A204.1 (cell line): ENCODE data around the gene CCDC192.
"Not testable (repeated sequence)": the region's sequence is repeated elsewhere in the genome, so short reads cannot be mapped to it uniquely, and the experiment has no call there.

Source experiments
- FAIRE-seq: peaks from 2 replicates; lab custom pipeline; 2012; peaks lifted over from hg19 to GRCh38; lab: Jason Lieb, UNC

CCDC192 gene

DNA sequence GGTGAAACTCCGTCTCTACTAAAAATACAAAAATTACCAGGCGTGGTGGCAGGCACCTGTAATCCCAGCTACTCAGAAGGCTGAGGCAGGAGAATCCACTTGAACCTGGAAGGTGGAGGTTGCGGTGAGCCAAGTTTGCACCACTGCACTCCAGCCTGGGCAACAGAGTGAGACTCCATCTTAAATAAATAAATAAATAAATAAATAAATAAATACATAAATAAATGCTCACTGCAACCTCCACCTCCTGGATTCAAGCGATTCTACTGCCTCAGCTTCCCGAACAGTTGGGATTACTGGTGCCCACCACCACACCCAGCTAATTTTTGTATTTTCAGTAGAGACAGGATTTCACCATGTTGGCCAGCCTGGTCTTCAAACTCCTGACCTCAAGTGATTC, 144.4 kb downstream of the CCDC192 start:
- FAIRE-seq = not testable (repeated sequence)

DNA sequence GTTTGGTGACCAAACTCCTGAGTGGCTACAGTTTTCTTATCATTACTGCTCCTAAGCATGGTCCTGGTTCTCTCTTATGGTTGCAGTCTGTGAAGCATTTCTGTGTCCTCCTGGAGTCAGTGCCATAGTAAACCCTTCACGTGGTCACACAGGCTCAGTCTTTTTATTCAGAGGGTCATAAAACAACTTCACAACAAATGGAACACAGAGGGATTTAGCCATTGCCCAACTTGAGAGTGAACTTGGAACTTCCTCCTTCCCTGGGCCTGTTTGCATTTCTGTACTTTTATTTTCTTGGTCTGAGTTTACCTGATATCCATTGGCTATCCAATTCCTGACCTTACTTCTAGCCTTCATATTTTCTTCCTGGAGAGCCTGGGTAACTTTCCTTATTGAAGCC, 144.9 kb downstream of the CCDC192 start:
- no peak for FAIRE-seq

DNA sequence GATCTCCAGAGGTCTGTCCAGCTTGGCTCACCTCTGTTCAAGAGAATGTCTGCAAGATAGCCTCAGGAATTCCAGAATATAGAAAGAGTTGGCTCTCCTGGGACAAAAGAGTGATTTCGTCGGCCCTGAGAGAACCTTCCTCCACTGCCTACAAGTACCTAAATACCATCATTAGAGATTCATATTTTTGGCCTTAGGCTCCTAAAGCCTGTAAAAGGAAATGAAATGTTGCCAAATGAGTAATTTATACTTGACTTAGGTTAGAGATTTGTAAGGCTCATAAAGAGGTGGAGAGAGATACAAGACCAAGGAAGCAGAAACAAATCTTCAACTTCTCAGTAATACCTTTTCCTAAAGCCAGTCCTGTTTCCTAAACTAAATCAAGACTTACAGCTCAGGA, 146.2 kb downstream of the CCDC192 start:
- FAIRE-seq = no peak

DNA sequence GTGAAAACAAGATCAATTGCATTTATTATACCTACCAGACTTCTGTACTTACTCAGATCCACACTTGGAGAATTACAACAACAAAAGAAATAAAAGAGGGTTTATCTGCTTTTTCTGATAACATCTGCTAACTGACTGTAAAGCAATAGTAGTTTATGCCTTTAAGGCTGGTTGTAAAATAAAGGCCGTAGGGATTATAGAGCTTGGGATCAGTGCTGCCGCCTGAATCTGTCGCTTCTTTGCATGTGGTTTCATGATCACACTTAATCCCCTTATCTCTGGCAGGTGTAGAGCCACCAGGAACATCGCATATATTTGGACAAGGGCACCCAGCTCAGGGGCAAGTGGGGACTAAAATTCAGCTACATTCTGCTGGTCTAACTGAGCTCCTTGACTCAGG, 146.7 kb downstream of the CCDC192 start:
- FAIRE-seq = no peak

DNA sequence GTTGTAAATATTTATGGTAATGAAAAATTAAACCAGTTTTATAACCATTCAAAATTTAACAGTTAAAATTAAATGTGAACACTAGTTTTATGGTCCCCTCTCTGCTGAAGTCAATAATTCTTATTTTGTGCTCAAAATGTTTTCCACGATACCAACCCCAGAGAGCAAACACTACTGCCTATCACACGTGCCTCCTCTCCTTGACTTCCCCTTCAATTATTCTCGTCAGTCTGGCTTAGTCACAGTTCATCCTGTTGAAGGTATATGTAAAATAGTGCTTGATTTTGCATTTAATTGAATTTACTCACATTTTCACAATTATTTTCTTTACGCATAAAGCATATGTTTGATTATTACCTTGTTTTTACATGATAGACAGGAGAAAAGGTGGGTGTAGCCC, 148.8 kb downstream of the CCDC192 start:
- no peak for FAIRE-seq

DNA sequence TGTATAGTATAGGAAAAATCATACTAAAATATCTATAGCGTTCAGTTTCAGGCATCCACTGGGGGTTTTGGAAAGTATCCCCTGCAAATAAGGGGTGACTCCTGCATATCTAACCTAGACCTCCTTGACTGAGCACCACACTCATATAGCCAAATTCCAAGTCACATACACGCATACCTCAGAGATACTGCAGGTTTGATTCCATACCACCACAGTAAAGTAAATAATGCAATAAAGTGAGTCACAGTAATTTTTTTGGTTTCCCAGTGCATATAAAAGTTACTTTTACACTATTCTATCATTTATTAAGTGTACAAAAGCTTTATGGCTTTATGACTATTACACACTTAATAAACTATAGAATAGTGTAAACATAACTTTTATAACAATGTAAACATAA, 151.3 kb downstream of the CCDC192 start:
- FAIRE-seq = peak; percentile 61

DNA sequence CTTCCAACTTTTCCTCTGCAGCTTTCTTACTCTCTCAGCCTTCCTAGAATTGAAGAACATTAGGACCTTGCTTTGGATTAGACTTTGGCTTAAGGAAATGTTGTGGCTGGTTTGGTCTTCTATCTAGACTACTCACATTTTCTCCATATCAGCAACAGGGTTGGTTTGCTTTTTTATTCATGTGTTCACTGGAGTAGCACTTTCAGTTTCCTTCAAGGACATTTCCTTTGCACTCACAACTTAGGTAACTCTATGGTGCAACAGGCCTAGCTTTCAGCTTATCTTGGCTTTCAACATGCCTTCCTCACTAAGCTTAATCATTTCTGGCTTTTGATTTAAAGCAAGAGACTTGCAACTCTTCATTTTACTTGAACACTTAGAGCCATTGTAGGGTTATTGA, 153.1 kb downstream of the CCDC192 start:
- FAIRE-seq = no peak

DNA sequence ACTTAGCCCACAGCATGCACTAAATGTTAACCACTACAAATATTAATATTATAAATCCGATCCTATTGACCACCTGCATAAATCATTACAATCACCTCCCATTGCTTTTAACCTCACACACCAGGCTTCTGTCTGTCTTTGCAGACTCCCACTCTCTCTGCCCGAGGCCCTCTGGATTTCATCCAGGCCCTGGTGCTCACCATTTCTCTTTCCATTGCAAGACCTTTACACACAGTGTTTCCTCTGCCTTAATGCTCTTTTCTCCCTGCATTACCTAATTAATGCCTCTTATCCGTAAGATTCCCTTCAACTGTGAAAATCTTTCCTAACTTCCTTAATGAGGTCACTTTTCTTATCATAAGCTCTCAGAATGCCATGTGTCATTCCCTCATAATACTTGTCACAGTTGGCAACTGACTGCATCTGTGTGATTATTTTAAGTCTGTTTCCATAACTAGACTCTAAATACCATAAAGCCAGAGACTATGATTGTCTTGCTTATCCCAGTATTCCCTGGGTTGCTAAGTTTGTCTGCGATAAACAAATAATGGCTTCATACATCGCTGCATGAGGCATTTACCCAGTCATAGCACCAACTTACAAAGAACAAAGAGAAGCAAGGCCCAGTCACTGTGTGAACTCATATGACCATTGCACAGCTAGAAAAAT, 155.1 kb downstream of the CCDC192 start:
- no peak for FAIRE-seq

DNA sequence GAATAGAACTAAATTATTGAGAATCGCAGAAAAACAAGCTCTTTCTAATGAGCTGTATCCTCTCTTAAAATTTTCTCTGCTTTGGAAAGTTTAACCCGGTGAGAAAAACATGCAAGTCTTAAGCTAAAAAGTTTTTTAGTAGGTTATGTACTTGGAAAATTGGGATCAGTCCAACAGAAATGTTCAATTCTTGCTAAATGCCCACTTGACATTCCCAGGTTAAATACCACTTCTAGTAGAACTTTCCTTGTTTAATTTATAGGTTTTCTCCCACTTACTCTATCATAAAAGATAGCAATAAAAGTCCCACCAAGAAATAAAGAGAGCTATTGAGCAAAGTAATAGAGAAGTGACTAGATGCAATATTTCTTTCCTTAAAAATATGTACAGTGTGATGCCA, 157.1 kb downstream of the CCDC192 start:
- no peak for FAIRE-seq

DNA sequence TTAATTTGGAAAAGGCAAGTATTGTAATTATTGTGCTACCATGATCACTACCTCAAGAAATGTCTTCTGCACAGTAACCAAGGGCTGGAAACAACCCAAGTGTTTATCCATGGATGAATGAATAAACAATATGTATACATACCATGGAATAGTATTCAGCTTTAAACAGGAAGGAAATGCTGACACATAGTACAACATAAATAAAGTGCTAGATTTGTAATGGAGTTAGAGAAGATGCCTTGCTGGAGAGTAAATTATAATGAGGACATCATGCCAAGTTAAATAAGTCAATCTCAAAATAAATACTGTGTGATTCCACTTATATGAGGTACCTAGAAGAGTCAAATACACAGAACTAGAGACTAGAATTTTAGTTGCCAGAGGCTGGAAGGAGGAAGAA, 160.0 kb downstream of the CCDC192 start:
- no peak for FAIRE-seq

DNA sequence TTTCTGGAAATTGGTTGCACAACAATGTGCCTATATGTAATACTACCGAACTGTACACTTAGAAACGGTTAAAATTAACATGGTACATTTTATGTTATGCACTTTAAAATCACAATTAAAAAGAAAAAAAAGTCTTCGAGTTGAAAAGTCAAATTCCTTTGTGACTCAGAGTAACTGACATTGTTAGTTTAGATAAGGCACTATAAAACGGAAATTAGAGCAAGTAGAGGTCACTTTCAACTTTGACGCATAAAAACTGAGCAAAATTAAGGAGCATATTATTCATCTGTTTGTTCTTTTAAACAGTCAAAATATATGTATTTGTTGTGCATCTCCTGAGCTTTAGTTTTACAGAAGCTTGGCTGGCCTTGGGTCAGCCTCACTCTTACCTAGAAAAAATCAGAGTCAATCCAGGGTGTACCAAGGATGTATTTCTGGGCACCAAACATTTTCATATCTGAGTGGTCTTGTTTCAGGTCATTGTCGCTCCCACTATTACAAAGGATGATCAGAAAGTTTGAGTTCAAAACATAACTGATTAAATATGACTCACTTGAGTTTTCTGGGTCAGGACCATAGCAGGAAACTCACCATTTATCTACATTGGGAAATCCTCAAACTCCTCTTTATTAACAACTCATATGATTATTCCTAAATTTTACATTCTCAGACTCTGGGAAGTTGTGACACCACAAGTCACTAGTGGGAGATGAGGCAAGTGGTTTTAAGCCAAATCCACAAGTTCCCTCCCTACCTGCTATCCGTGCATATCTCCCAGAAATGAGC, 160.6 kb downstream of the CCDC192 start:
- FAIRE-seq = no peak

DNA sequence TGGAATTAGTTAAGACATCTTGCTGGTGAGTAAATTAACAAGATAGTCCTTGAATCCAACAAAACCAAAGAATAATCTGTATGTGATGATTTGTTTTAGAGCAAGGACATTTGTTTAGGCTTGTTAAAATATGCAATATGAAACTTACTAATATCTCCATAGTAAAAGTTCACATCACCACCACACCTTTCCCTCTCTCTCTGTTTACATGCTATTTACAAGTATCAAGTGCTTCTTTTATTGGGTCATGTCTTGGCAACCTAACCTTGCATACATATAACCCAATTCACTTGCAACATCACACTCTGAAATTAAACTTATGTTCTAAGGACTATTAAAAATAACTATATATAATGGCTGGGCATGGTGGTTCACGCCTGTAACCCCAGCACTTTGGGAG, 161.3 kb downstream of the CCDC192 start:
- no peak for FAIRE-seq

DNA sequence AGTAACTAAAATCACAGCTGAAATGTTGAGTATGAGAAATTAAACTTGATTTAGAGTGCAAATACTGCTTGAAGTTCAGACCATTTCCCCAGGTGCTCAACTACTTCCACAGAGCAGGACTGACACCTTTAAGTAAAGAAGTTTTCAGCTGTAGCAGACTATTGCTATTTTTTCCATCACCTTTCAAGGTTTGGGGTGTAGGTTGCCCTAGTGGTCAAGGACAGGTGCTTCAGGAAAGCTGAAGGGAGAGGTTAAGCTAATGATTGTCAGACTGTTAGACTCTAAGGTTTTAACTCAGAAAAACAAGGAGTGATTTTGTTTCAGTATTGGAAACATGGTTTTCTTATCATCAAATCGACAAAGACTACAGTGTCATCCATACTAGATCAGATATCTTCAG, 162.1 kb downstream of the CCDC192 start:
- FAIRE-seq = no peak

DNA sequence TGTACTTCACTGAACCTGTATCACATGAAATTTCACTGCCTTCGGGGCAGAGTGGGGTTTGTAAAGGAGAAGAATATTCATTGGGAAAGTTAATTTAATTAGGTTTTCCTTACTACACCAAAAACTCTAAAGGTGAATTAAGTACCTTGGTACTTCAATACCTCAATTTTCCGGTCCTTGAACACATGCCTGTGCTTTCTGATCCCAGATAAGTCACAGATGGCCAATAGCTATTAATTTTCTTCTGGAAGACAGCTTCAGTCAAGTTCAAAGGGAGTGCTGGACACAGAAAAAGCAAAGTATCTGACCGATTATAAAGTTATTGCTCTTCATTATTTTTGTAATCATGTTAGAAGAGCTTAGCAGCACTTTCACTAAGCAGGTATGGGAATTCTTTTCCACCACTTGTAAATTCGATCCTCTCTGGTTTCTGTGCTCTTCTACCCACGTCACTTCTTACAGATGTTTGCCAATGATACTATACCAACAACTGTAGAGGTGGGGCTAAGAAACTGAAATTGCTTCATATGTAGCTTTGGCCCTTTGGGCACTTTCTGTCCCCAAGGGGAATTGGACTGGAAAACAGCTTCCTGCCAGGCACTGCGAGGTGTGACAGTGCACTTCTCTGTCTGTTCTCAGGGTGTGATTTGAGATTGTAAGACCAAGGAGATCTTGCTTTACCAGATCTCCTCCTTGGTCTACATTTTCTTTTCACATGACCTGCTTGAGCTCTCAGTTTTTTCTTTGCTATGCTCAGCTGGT, 164.0 kb downstream of the CCDC192 start:
- no peak for FAIRE-seq

DNA sequence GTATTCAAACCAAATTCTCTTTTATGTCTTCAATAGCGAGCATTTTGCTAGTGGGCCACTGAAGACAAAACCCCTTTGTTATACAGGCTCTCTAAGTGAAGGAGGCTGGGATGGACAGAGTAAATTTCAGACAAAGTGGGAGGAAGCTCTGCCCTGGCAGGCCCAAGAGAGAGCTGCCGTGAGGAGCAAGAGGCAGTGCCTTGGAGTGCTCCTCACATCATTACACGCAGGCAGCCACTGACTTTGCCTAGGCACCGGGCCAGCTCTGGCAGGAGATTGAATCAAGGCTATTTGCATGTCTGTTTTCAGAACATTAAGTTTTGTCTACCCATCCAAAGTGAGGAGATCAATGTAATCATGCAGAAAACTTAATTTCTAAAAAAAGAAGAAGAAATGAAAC, 167.7 kb downstream of the CCDC192 start:
- FAIRE-seq = no peak

DNA sequence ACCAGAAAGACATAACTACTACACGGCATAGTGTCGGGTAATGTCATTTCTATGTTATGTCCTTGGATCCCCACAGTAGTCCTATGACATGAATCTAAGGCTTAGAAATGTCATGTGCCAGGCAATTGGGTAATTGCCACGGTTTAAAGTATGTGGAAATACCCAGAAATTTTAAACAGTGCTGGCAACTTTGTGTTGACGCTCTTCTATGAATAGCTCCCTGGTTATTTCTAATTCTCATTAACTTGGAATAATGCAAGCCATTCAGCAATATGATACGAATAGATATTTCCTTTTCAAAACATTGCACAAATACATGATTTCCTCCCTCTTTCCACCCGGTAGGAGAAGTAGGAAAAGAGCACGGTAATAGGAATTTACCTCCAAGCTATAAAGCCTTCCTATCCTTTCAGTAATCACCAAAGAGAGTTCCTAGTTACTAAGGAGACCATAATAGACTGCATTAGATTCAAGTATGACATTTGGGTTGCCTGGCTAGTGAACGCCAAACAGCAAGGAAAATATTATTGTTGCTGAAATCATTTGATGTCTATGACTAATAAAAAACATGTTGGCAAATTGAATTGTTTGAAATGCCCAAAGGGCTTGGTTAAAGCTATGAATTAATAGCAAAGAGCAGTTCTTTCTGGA, 168.4 kb downstream of the CCDC192 start:
- FAIRE-seq = no peak

DNA sequence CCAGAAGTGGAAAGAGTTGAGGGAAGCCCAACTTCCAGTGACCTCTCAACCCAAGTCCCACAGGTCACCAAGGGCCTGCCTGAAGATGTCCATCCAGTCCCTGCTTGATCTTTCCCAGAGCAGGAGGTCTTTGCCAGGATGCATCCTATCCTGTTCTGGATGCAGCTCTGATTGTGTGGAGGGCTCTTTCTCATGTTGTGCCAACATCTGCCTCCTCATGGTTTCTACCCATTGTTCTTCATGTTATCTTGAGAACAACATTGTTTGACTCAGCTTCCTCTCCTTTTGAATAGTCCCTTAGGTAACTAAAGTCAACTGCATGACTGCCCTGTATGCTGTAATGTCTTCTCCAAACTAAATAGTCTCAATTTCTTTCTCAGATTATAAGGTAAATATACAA, 169.3 kb downstream of the CCDC192 start:
- FAIRE-seq = no peak

DNA sequence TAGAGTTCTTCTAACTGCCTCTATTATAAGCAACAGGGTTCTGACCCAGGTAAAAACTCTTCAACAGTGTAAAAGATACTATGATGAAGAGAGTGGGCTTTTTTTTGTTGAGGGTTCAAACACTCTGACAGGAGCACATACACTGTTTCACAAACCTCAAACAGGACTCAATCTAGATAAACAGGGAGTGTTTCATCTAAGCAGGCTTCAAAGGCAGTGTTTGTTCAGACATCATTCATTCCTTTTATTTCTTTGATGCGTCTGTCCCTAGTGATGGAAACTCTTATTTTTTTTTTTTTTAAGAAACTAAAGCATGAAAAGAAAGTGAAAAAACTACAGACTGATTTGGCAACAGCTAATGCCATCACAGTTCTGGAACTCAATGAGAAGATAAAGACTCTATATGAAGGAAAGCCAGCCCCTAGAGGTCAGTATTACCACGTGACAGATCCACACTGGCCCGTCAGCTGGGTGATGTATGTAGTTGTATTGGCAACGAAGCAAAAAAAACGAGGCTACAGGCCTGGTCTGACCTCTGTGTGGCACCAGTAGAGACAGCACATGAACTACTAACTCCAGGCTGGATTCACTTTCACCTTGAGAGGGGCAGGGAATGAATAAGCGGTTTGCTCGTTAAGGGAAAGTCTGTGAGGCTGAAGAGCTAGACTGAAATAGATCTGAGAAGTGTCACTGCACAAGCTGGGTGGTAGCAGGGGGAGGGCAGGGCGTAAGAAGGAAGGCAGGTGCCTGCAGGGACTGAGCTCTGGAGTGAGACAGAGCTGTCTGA, 172.2 kb downstream of the CCDC192 start:
- peak; percentile 85 for FAIRE-seq

DNA sequence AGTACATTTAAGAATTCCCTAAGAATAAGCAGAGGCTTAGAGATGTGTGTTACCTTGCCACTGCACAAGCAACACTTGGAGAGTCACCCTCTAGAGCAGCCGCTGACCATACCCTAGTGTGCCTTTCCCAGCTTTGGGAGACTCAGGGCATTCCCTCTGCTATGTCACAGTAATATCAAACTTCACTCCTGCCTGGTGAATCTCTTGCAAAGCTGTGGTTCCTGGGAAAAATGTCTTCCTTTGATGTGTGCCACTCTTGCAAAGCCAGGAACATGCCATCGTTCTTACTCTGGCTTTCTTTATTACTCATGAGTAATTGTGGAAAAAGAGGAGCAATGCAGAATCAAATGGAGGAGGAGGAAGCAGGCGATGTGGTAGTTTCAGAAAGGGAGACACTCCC, 173.2 kb downstream of the CCDC192 start:
- FAIRE-seq = no peak

DNA sequence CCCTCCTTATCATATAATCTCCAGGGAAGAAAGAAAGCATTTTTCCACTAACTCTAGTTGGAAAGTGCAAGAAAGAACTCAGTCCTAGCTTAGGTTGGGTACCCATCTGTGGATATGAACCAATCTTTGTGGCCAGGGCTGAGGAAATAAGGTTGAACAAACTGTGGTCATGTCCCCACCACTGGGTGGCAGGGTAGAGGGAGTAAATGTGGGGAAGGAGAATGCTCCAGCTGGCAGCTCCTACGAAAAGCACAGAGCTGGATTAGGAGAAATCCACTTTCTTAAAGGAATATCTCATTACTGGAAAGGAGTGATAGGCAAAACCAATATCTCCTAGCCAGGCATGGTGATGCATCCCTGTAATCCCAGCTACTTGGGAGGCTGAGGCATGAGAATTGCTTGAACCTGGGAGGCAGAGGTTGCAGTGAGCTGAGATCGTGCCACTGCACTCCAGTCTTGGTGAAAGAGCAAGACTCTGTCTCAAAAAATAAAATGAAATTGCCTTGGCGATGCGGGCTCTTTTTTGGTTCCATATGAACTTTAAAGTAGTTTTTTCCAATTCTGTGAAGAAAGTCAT, 175.1 kb downstream of the CCDC192 start:
- FAIRE-seq = no peak

DNA sequence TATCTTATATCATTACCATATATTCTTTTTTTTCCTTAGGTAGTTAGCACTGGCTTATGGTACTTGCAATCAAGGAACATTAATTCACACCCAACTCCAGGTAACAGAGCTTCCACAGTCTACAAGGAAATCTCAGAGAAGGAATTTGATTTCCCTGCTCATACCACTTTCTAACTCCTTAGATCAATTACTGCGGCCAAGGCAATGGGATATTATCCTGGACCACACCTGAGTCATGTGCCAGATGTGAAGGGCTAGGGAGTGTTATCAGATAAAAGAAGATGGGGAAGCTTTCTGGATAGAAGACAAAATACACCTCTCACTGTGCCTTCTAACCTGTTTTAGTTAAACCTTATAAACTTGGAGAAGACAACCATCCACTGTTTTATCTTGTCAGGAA, 181.2 kb downstream of the CCDC192 start:
- FAIRE-seq = no peak

DNA sequence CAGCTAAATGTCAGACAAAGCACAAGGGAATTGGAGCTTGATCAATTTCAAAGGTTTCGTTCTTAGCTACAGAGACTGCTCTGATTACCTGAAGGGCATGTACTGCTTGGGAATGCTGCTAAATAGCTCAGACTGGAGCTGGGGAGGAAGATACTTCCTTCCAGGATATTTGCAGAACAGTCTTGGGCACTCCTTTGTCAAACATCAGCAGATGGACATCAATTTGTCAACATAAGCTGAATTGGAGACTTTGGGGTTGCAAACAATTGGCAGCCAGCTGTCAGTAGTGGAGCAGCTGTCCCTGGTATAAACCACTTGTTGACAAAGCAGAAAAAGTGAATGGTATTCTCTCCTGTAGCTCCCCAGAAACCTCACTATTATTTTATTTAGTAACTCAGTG, 182.0 kb downstream of the CCDC192 start:
- no peak for FAIRE-seq
